Neural cell (in vitro differentiated cells): Measurements from ENCODE around the gene PPP1R10. TPM values are rescaled to one million over a fixed set of nuclear protein-coding genes. Genes with fewer than 3 reads are reported as not detected.

ENCODE experiments used
- H2AFZ ChIP-seq: fragments of 200-600, 300-800 bp; sonication (generic), shearing (Covaris generic); 2 replicates; pipeline ENCODE4 v1.6.0; 2014; ENCODE audit warnings: low read depth, mild to moderate bottlenecking, antibody characterized with exemption, low read length, moderate library complexity
- H3F3A ChIP-seq: fragments of 200-600 bp; shearing (Covaris generic); 2 replicates; pipeline ENCODE4 v1.6.1; 2016; ENCODE audit warnings: mild to moderate bottlenecking, moderate library complexity, mixed read lengths, antibody characterized with exemption, low read length; ENCODE audit not compliant: insufficient read depth, poor library complexity, severe bottlenecking
- H3K27ac ChIP-seq: fragments of 200-600, 300-800 bp; sonication (generic), shearing (Covaris generic); 2 replicates; pipeline ENCODE4 v1.5.1; 2014; ENCODE audit warnings: mild to moderate bottlenecking, low read length, moderate library complexity
- H3K27me3 ChIP-seq: fragments of 300-800, 200-600 bp; sonication (generic), shearing (Covaris generic); 2 replicates; pipeline ENCODE4 v1.6.0; 2014; ENCODE audit warnings: mild to moderate bottlenecking, low read depth, low read length, moderate library complexity; ENCODE audit not compliant: insufficient read depth
- H3K36me3 ChIP-seq: fragments of 300-800, 200-600 bp; sonication (generic), shearing (Covaris generic); 2 replicates; pipeline ENCODE4 v1.5.1; 2014; ENCODE audit warnings: mild to moderate bottlenecking, antibody characterized with exemption, low read length, moderate library complexity; ENCODE audit not compliant: insufficient read depth
- H3K4me2 ChIP-seq: fragments of 300-800, 200-600 bp; sonication (generic), shearing (Covaris generic); 2 replicates; pipeline ENCODE4 v1.6.0; 2014; ENCODE audit warnings: mild to moderate bottlenecking, low read length
- H3K4me3 ChIP-seq: fragments of 300-800, 200-600 bp; sonication (generic), shearing (Covaris generic); 2 replicates; pipeline ENCODE4 v1.5.1; 2014; ENCODE audit warnings: mild to moderate bottlenecking, low read length, moderate library complexity
- H3K79me2 ChIP-seq: fragments of 200-600 bp; shearing (Covaris generic); replicated peaks from 2 replicates; pipeline ENCODE4 v1.6.0; 2014; ENCODE audit warnings: mild to moderate bottlenecking, low read length, moderate library complexity; ENCODE audit not compliant: insufficient read depth
- H3K9ac ChIP-seq: fragments of 300-800, 200-600 bp; sonication (generic), shearing (Covaris generic); 2 replicates; pipeline ENCODE4 v1.6.1; 2016; ENCODE audit warnings: mild to moderate bottlenecking, low read length, mixed read lengths
- H3K9me2 ChIP-seq: fragments of 200-600 bp; shearing (Covaris generic); 2 replicates; pipeline ENCODE4 v1.6.1; 2016; ENCODE audit warnings: mild to moderate bottlenecking, low read length, mixed read lengths; ENCODE audit not compliant: insufficient read depth
- H3K9me3 ChIP-seq: fragments of 200-600, 300-800 bp; sonication (generic), shearing (Covaris generic); 2 replicates; pipeline ENCODE4 v1.6.1; 2016; ENCODE audit warnings: mild to moderate bottlenecking, mixed run types, low read length, moderate library complexity, mixed read lengths
- H4K20me1 ChIP-seq: fragments of 200-600 bp; shearing (Covaris generic); 2 replicates; pipeline ENCODE4 v1.6.1; 2016; ENCODE audit warnings: mild to moderate bottlenecking, mixed run types; ENCODE audit not compliant: insufficient read depth
- EP300 ChIP-seq: fragments of 450-650 bp; conservative IDR thresholded peaks from 2 replicates; pipeline ENCODE4 v1.6.1; 2014; ENCODE audit warnings: antibody characterized with exemption, mild to moderate bottlenecking, moderate library complexity; ENCODE audit not compliant: poor library complexity, severe bottlenecking
- EZH2 ChIP-seq: fragments of 200-600, 300-800 bp; shearing (Covaris generic), sonication (generic); IDR thresholded peaks from 2 replicates; pipeline ENCODE4 v1.6.1; 2014; ENCODE audit warnings: antibody characterized with exemption, low read length, borderline replicate concordance, mild to moderate bottlenecking; ENCODE audit not compliant: insufficient read depth, poor library complexity, severe bottlenecking
- MXI1 ChIP-seq: fragments of 450-650 bp; conservative IDR thresholded peaks from 2 replicates; pipeline ENCODE4 v1.6.1; 2014; ENCODE audit warnings: antibody characterized with exemption, mild to moderate bottlenecking; ENCODE audit not compliant: poor library complexity, severe bottlenecking
- POLR2AphosphoS5 ChIP-seq: IDR thresholded peaks from 2 replicates; pipeline ENCODE4 v1.6.1; 2012
- RAD21 ChIP-seq: fragments of 450-650 bp; conservative IDR thresholded peaks from 2 replicates; pipeline ENCODE4 v1.6.1; 2014; ENCODE audit warnings: antibody characterized with exemption, mild to moderate bottlenecking, moderate library complexity
- SMC3 ChIP-seq: fragments of 450-650 bp; conservative IDR thresholded peaks from 2 replicates; pipeline ENCODE4 v1.6.1; 2014; ENCODE audit warnings: antibody characterized with exemption, mild to moderate bottlenecking, moderate library complexity; ENCODE audit not compliant: poor library complexity
- TAF1 ChIP-seq: IDR thresholded peaks from 2 replicates; pipeline ENCODE4 v1.6.1; 2012; ENCODE audit warnings: low read depth
- polyA plus RNA-seq: library from polyadenylated mRNA; depleted of rRNA; stranded (reverse); fragments of >200 nt; gene quantifications from 2 replicates; pipeline ENCODE4 v1.2.3, GENCODE V29; 2014
- TF ChIP-seq, protein P1 (sequence below): fragments of 450-650 bp; IDR thresholded peaks from 2 replicates; pipeline ENCODE4 v1.5.1; 2014; ENCODE audit warnings: antibody characterized with exemption, mild to moderate bottlenecking, moderate library complexity; ENCODE audit not compliant: poor library complexity, severe bottlenecking
- TF ChIP-seq, protein P2 (sequence below): IDR thresholded peaks from 2 replicates; pipeline ENCODE4 v1.6.1; 2012; ENCODE audit warnings: borderline replicate concordance

Gene PPP1R10
- polyA plus RNA-seq, 1 donor from 2014 or later, result 13.7 TPM

DNA sequence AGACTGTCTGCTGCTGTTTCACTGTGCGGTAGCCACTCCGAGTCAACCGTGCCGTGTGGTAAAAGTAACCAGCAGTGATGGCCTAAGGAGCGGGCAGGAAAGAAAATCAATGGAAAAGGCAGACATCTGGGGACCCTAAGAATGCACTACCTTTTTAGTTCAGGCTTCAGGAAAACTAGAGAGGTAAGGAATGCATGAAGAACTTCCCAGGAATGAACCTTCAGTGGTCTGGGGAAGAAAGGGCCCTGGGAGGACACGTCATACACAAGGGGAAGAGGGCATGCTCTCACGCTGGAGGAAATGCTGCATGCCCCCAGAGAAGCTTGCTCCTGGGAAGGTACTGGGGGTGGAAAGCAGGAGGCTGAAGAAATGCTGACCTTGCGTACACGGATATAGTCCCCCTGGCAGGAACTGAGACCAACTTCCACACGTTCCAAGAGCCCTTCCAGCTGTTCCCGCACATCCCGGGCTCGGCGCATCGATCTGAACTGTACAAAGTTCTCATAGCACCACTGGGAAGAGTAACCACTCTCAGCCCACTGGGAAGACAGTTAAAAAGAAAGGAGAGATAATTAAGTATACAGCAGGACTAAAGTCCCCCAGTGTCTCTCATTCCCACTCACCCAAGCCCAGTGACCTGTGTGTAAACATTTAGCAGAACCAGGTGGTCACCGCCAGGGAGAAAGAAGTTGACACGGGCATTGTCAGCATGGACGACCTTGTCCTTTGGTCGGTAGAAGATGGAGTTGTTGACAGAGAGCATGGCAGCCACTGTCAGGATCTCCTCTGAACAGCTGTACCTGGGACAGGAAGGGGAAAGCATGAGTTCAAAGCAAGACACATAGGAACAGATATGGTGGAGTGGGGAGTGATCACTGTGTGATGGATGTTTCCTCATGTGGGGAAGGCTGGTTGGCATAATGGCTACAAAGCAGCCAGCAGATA, 38.0 kb upstream of the PPP1R10 start:
- Histone ChIP-seq H3K79me2 (no peaks in the 10 kb centered on the region), H3K4me2 (no peak overlapping the region), H3F3A (no peaks in the 10 kb centered on the region), H3K4me3 (no peak overlapping the region), H3K27ac (no peak overlapping the region), H3K27me3 (no peaks in the 10 kb centered on the region), H3K9me2 (no peaks in the 10 kb centered on the region), H3K9me3 (no peaks in the 10 kb centered on the region), H2AFZ (no peak overlapping the region), H3K36me3 (no peaks in the 10 kb centered on the region), H3K9ac (no peak overlapping the region), H4K20me1 (no peaks in the 10 kb centered on the region)
- no peak for TF ChIP-seq POLR2AphosphoS5
- TF ChIP-seq, protein P1, sequence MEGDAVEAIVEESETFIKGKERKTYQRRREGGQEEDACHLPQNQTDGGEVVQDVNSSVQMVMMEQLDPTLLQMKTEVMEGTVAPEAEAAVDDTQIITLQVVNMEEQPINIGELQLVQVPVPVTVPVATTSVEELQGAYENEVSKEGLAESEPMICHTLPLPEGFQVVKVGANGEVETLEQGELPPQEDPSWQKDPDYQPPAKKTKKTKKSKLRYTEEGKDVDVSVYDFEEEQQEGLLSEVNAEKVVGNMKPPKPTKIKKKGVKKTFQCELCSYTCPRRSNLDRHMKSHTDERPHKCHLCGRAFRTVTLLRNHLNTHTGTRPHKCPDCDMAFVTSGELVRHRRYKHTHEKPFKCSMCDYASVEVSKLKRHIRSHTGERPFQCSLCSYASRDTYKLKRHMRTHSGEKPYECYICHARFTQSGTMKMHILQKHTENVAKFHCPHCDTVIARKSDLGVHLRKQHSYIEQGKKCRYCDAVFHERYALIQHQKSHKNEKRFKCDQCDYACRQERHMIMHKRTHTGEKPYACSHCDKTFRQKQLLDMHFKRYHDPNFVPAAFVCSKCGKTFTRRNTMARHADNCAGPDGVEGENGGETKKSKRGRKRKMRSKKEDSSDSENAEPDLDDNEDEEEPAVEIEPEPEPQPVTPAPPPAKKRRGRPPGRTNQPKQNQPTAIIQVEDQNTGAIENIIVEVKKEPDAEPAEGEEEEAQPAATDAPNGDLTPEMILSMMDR, result no peak
- TF ChIP-seq, protein P2, sequence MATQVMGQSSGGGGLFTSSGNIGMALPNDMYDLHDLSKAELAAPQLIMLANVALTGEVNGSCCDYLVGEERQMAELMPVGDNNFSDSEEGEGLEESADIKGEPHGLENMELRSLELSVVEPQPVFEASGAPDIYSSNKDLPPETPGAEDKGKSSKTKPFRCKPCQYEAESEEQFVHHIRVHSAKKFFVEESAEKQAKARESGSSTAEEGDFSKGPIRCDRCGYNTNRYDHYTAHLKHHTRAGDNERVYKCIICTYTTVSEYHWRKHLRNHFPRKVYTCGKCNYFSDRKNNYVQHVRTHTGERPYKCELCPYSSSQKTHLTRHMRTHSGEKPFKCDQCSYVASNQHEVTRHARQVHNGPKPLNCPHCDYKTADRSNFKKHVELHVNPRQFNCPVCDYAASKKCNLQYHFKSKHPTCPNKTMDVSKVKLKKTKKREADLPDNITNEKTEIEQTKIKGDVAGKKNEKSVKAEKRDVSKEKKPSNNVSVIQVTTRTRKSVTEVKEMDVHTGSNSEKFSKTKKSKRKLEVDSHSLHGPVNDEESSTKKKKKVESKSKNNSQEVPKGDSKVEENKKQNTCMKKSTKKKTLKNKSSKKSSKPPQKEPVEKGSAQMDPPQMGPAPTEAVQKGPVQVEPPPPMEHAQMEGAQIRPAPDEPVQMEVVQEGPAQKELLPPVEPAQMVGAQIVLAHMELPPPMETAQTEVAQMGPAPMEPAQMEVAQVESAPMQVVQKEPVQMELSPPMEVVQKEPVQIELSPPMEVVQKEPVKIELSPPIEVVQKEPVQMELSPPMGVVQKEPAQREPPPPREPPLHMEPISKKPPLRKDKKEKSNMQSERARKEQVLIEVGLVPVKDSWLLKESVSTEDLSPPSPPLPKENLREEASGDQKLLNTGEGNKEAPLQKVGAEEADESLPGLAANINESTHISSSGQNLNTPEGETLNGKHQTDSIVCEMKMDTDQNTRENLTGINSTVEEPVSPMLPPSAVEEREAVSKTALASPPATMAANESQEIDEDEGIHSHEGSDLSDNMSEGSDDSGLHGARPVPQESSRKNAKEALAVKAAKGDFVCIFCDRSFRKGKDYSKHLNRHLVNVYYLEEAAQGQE, result no peak
- no peak for TF ChIP-seq MXI1
- TF ChIP-seq RAD21, result no peak
- no peak for TF ChIP-seq SMC3
- no peak for TF ChIP-seq EZH2
- no peak for TF ChIP-seq EP300
- no peak for TF ChIP-seq TAF1

DNA sequence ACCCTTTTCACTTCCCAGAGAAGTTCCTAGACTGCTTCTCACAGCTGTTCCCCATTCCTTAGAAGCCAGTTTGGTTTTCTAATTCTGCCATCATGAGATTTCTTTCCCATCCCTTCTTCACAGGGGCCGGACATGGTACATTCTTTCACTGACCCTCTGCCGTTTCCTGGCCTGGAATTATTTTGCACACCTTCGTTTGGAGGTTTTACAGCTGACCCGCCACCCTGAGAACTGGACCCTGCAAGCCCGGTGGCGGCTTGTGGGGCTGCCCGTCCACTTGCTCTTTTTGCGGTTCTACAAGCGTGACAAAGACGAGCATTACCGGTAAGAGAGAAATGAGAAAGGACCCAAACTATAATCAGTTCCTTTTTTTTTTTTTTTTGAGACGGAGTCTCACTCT, 34.1 kb upstream of the PPP1R10 start:
- Histone ChIP-seq H3K79me2 (peaks cover 16% of the 10 kb centered on the region), H3K27ac (no peak overlapping the region), H3K9me3 (no peaks in the 10 kb centered on the region), H3K36me3 (no peaks in the 10 kb centered on the region), H3F3A (no peaks in the 10 kb centered on the region), H2AFZ (no peak overlapping the region), H3K4me2 (no peak overlapping the region), H3K4me3 (no peak overlapping the region), H3K9ac (no peak overlapping the region), H3K27me3 (no peaks in the 10 kb centered on the region), H3K9me2 (no peaks in the 10 kb centered on the region), H4K20me1 (no peaks in the 10 kb centered on the region)
- TF ChIP-seq POLR2AphosphoS5 (no peak), MXI1 (no peak), EP300 (no peak), RAD21 (no peak), EZH2 (no peak), SMC3 (no peak), TAF1 (no peak)
- TF ChIP-seq, protein P1, result no peak
- TF ChIP-seq, protein P2, result no peak
